Vagina (tissue), 2 donors: ENCODE data around the gene HOXC10. TPM values are rescaled to one million over a fixed set of nuclear protein-coding genes. Genes with fewer than 3 reads are reported as not detected.

Experiments used
- DNase-seq, 2 donors: peaks; one replicate each; pipeline ENCODE4 v3.0.0-alpha.2; 2017; ENCODE audit errors: extremely low spot score in 2 of 2
- H3K27ac ChIP-seq: fragments of 200-600 bp; sonication (generic); one replicate; pipeline ENCODE4 v1.5.1; 2019
- H3K27me3 ChIP-seq: fragments of 200-600 bp; sonication (generic); one replicate; pipeline ENCODE4 v1.5.1; 2019
- H3K36me3 ChIP-seq, 2 donors: fragments of 200-600 bp; sonication (generic); one replicate each; pipeline ENCODE4 v1.5.1; 2017 to 2019
- H3K4me1 ChIP-seq: fragments of 200-600 bp; sonication (generic); one replicate; pipeline ENCODE4 v1.5.1; 2019
- H3K4me3 ChIP-seq, 2 donors: fragments of 200-600 bp; sonication (generic); 1 replicate in 1 of 2; 2 replicates in 1 of 2; pipeline ENCODE4 v1.5.1; 2016 to 2019
- H3K9me3 ChIP-seq: fragments of 200-600 bp; sonication (generic); one replicate; pipeline ENCODE4 v1.5.1; 2019
- CTCF ChIP-seq, 3 experiments: fragments of 450-650 bp in 2 of 3; fragments of 200-600 bp in 1 of 3; sonication (generic) in 1 of 3; IDR thresholded peaks; one replicate each; pipeline ENCODE4 v1.5.1; 2017 to 2019; ENCODE audit warnings: antibody characterized with exemption in 3 of 3, mild to moderate bottlenecking in 2 of 3, moderate library complexity in 2 of 3
- POLR2A ChIP-seq, 2 donors: fragments of 450-650 bp; IDR thresholded peaks; one replicate each; pipeline ENCODE4 v1.6.1; 2017; ENCODE audit warnings: antibody characterized with exemption in 2 of 2, mild to moderate bottlenecking in 2 of 2, moderate library complexity in 2 of 2
- POLR2AphosphoS5 ChIP-seq, 2 donors: sonication (generic); formaldehyde crosslinking; IDR thresholded peaks; one replicate each; pipeline ENCODE4 v1.9.0; 2017; ENCODE audit warnings: antibody characterized with exemption in 2 of 2, mild to moderate bottlenecking in 2 of 2, low read depth in 1 of 2; ENCODE audit not compliant: insufficient read depth in 1 of 2
- intact Hi-C: fragments of 100-400 bp; cut with DNase I; formaldehyde crosslinking; loops from one replicate; pipeline ENCODE4 v1.15.1; 2023
- total RNA-seq: library from RNA; depleted of rRNA; stranded (reverse); fragments of >200 nt; gene quantifications from one replicate; pipeline ENCODE4 v1.2.3, GENCODE V29; 2016

The HOXC10 gene
- total RNA-seq, 1 donor from 2014 or later = not detected

DNA sequence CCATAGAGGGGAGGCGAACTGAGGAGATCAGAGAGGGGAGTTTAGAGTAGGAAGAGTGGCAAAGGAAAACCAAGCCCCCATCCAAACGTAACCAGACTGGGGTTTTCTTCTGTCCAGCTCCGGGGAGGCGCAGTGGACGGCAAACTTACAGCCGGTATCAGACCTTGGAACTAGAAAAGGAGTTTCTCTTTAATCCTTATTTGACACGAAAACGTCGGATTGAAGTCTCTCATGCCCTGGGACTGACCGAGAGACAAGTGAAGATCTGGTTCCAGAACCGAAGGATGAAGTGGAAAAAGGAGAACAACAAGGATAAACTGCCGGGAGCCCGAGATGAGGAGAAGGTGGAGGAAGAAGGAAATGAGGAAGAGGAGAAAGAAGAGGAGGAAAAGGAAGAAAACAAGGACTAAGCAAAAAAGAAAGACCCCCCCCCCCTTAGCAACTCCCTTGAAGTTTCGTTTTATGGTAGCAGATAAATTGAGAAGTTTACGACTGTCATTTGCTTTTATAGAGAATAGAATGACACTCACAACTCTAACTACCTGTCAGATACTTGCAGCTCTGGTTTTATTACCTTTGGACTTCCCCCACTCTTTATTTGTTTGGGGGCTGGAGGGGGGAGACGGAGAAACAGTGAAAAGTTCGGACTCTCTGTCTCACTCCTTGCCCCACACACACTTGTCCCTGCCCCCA lies 26.2 kb downstream of the HOXC10 start:
- Histone ChIP-seq H3K9me3 (no peaks in the 10 kb centered on the region), H3K4me1 (peaks cover 22% of the 10 kb centered on the region), H3K27ac (no peak overlapping the region), H3K4me3 (no peak overlapping the region), H3K27me3 (peaks cover 28% of the 10 kb centered on the region), H3K36me3 (no peaks in the 10 kb centered on the region)
- no peak for DNase-seq
- intact Hi-C loops = no loop called here
- TF ChIP-seq POLR2A (IDR thresholded peaks at IDR 0.05) (no peak), CTCF (IDR thresholded peaks at IDR 0.05) (no peak), POLR2AphosphoS5 (IDR thresholded peaks at IDR 0.05; ENCODE audit: insufficient read depth in 1 of 2, low read depth in 1 of 2) (no peak)

GRCh38 chr12:54011665-54012532 lies 27.0 kb downstream of the HOXC10 start:
- no peak overlapping the region for H3K27ac ChIP-seq
- no peaks in the 10 kb centered on the region for H3K36me3 ChIP-seq
- intact Hi-C loops = no loop called here

DNA sequence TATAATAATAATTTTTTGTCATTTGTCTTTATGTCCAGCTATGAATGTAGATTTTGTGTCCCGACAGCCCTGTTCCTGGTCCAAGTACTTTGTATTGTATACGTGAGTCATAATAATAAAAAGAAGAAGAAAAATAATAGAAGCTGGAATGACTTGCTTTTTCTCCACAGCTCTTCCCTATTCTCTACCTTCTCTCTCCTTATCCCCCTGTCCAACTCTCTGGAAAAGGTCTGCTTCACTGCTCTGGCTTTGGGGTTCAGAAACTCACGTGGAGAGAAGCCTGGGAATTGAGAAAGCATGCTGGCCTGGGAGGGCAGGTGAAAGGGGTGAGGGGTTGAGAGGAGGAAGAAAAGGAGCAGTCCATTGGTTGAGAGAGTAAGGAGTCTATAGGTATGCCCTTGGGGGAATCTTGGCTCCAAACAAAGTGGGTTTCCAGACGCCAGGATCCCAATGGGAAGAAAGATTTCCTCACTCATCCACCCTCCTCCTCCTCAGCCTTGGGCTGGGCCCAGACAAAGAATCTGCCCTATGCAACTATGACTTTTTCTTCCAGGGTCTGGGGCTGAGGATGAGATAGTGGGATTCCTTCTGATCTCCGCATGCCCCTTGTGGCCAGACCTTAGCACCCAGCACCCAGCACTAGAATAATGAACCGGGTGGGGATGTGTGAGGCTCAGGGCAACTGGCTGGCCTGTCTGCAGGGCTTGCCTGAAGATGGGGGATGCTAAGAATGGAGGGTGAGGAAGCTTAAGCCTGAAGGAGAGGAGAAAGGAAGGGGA lies 27.9 kb downstream of the HOXC10 start:
- Histone ChIP-seq H3K4me3 (no peak overlapping the region), H3K4me1 (peaks cover 31% of the 10 kb centered on the region), H3K27me3 (peaks cover 41% of the 10 kb centered on the region), H3K36me3 (no peaks in the 10 kb centered on the region), H3K9me3 (no peaks in the 10 kb centered on the region), H3K27ac (no peak overlapping the region)
- TF ChIP-seq POLR2A (IDR thresholded peaks at IDR 0.05) (no peak), POLR2AphosphoS5 (IDR thresholded peaks at IDR 0.05; ENCODE audit: insufficient read depth in 1 of 2, low read depth in 1 of 2) (no peak), CTCF (IDR thresholded peaks at IDR 0.05) (no peak)
- no peak for DNase-seq
- intact Hi-C loops = no loop called here

More at GRCh38 chr12:54011665-54012532, 27.0 kb downstream of the HOXC10 start:
- TF ChIP-seq POLR2AphosphoS5 (IDR thresholded peaks at IDR 0.05; ENCODE audit: insufficient read depth in 1 of 2, low read depth in 1 of 2) (no peak), POLR2A (IDR thresholded peaks at IDR 0.05) (no peak), CTCF (IDR thresholded peaks at IDR 0.05) (no peak)
- Histone ChIP-seq H3K9me3 (no peaks in the 10 kb centered on the region), H3K4me3 (no peak overlapping the region), H3K27me3 (peaks cover 32% of the 10 kb centered on the region), H3K4me1 (peaks cover 22% of the 10 kb centered on the region)
- DNase-seq = no peak

DNA sequence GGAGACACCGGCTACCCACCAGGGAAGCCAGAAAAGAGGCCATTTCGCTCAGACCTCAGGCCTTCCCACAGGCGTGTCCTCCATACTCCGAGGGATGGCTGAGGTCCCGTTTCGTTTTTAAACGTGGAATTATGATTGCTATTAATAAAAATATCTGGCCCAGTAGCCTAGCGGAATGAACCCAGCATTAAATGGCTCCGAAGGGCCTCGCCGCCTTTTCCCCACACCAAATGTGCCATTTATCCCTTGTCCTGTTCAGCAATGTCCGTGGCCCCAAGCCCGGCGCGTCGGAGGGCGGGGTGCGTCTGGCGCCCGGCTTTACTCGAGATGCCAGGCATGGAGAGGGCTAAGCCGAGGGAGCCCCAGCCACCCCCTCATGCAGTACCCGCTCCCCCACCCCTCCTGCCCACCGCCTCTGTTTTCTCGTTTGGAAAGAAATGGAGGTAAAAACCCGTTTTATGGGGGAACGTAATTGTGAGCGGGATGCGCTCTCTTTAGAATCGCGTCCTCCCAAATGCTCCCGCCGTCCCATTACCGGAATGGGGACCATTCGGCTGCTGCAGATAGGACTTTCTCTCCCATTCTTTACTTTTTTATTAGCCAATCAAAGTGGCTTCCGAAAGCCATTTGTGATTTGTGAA lies 29.6 kb downstream of the HOXC10 start:
- Histone ChIP-seq H3K27me3 (peaks cover 36% of the 10 kb centered on the region), H3K27ac (no peak overlapping the region), H3K4me1 (peaks cover 42% of the 10 kb centered on the region), H3K36me3 (no peaks in the 10 kb centered on the region), H3K9me3 (no peaks in the 10 kb centered on the region), H3K4me3 (peak overlapping the region in 1 of 2 donors; percentile 8)
- DNase-seq = no peak
- intact Hi-C loops = loop anchor here (5.0 kb wide), 1 partner anchor 113 kb away; no protein-coding TSS in a partner anchor
- no peak for TF ChIP-seq CTCF (IDR thresholded peaks at IDR 0.05)
- TF ChIP-seq POLR2A (IDR thresholded peaks at IDR 0.05) = no peak
- no peak for TF ChIP-seq POLR2AphosphoS5 (IDR thresholded peaks at IDR 0.05; ENCODE audit: insufficient read depth in 1 of 2, low read depth in 1 of 2)
